D721Med (cell line): Measurements from ENCODE around the gene MUC5B.

Source experiments
- DNase-seq: peaks from one replicate; pipeline ENCODE4 v3.0.0; 2011; ENCODE audit warnings: low spot score; ENCODE audit not compliant: insufficient read length
- FAIRE-seq: peaks from 2 replicates; lab custom pipeline; 2011; peaks lifted over from hg19 to GRCh38; lab: Jason Lieb, UNC
- TF ChIP-seq, protein P1 (sequence below): IDR thresholded peaks from 2 replicates; pipeline ENCODE4 v1.5.1; 2012; ENCODE audit warnings: mild to moderate bottlenecking, control low read depth; ENCODE audit not compliant: insufficient read depth; ENCODE audit errors: missing control alignments

Gene MUC5B

DNA sequence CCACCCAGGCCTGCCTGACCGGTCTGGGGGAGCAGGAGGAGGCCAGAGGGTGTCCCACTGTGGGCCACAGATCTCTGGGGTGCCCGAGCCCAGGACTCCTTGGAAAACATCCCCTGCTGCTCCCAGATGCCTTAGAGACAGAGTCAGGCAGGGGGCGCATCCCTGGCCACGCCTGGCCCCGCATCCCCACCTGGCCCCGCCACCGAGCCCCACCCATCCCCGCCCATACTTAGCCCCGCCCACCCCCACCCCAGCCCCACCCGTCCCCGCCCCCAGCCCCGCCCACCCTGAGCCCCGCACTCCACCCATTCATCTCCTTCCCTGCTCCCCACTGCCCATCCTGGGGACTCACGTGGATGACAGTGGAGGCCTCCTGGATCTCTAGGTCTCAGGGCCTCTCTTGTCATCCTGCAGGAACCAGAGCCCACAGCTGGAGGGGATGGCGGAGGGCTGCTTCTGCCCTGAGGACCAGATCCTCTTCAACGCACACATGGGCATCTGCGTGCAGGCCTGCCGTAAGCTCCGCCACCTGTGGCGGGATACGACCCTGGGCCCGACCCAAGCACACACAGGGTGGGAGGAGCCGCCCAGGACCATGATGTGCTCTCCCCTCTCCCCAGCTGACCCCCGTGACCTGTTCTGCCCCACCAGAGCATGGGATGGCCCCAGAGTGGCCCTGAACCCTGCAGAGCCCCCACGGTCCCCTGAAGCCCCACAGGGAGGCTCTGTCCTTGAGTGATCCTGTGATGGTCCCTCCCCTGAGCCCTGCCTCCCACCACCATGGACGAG, 33.6 kb downstream of the MUC5B start:
- FAIRE-seq (no peak), DNase-seq (no peak)
- TF ChIP-seq, protein P1, sequence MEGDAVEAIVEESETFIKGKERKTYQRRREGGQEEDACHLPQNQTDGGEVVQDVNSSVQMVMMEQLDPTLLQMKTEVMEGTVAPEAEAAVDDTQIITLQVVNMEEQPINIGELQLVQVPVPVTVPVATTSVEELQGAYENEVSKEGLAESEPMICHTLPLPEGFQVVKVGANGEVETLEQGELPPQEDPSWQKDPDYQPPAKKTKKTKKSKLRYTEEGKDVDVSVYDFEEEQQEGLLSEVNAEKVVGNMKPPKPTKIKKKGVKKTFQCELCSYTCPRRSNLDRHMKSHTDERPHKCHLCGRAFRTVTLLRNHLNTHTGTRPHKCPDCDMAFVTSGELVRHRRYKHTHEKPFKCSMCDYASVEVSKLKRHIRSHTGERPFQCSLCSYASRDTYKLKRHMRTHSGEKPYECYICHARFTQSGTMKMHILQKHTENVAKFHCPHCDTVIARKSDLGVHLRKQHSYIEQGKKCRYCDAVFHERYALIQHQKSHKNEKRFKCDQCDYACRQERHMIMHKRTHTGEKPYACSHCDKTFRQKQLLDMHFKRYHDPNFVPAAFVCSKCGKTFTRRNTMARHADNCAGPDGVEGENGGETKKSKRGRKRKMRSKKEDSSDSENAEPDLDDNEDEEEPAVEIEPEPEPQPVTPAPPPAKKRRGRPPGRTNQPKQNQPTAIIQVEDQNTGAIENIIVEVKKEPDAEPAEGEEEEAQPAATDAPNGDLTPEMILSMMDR, result no peak

DNA sequence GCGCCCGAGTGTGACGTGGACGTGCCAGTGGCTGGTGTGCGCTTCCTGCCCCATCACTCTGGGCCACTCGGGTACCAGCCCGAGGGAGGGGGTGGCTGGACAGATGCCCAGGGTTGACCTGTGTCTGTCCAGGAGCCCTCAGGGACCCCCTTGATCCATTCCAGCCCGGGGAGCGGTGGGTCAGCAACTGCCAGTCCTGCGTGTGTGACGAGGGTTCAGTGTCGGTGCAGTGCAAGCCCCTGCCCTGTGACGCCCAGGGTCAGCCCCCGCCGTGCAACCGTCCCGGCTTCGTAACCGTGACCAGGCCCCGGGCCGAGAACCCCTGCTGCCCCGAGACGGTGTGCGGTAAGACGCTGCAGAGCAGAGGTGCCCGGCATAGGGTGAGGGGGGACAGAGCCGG, 34.5 kb downstream of the MUC5B start:
- no peak for DNase-seq
- TF ChIP-seq, protein P1, result no peak
- no peak for FAIRE-seq

DNA sequence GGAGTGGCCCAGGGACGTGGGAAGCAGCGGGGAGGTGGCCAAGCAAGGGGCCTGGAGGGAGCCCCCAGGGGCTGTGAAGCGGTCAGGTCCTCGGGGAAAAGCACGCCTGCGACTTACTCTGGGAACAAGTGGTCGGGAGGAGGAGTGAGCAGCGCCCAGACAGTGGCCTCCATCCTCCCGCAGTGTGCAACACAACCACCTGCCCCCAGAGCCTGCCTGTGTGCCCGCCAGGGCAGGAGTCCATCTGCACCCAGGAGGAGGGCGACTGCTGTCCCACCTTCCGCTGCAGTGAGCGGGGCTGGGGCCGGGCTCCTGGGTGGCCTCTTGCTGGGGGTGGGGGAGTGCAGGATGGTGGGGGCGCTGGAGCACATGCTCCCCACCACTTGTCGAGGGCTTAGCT, 35.0 kb downstream of the MUC5B start:
- DNase-seq, result no peak
- no peak for FAIRE-seq
- TF ChIP-seq, protein P1, result no peak

DNA sequence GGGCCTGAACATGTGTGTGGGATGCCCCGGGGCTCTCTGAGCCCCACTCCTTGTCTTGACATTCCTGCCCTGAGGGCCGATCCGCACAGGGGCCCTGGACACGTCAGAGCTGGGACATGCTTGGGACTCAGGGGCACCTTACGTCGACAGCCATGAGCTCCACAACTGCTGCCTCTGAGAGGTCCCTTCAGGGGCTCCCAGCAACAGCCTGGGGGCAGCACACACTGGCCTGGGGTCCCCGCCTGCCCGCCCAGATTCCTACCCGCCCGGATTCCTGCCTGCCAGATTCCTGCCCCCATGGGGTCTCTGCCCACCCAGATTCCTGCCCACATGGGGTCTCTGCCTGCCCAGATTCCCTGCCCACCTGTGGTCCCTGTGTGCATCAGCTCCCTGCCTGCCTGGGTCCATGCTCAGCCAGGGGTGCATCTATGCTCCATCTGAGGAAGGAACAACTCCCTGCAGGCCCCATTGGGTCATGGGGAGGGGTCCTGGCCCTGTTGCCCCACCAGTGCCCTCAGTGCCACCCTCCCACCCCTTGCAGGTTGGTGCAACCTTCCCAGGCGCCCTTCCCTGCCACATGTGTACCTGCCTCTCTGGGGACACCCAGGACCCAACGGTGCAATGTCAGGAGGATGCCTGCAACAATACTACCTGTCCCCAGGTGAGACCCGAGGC, 35.7 kb downstream of the MUC5B start:
- TF ChIP-seq, protein P1, result no peak
- FAIRE-seq, result no peak
- no peak for DNase-seq

DNA sequence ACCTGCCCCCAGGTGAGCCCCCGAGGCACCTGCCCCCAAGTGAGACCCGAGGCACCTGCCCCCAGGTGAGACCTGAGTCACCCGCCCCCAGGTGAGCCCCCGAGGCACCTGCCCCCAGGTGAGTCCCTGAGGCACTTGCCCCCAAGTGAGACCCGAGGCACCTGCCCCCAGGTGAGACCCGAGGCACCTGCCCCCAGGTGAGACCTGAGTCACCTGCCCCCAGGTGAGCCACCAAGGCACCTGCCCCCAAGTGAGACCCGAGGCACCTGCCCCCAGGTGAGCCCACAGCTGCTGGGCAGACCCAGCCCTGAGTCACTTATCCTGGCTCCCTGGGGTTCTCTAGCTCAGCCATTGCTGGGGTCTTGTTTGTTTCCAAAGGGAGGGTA, 36.2 kb downstream of the MUC5B start:
- TF ChIP-seq, protein P1, result no peak
- no peak for DNase-seq
- no peak for FAIRE-seq

DNA sequence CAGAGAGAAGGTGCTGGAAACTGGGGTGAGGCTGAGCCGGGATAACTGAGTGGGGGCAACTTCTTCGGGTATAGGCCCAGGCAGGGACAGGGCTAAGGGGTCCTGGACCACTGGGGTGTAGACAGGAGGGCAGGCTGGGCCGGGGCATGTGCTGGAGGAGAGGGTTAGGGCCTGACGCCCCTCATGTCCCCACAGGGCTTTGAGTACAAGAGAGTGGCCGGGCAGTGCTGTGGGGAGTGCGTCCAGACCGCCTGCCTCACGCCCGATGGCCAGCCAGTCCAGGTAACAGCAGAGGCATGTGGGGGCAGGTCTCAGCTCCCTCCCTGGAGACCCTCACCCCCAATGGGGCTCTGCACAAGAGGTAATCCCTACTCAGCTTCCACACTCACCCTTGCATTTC, 36.7 kb downstream of the MUC5B start:
- no peak for FAIRE-seq
- TF ChIP-seq, protein P1, result no peak

DNA sequence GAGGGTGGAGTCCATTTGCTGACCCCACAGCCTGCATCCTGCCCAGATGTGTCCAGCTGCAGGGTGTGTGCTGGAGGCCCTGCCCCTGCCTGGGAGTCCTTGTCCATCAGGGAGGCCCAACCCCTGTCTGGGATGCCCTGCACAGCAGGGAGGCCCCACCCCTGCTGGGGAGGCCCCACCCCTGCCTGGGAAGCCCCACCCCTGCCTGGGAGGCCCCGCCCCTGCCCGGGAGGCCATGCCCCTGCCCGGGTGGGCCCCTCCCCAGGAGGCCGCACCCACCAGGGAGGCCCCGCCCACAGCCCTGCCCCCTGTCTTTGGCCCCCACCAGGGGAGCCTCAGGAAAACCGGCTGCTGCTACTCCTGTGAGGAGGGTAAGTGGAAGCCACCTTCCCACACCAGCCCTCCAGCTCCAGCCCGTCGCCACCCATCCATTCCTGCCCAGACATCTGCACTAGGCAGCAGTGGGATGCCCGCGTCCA, 37.2 kb downstream of the MUC5B start:
- DNase-seq (no peak), FAIRE-seq (no peak)
- TF ChIP-seq, protein P1, result no peak

More for the DNA sequence above, 36.7 kb downstream of the MUC5B start:
- no peak for DNase-seq
